ENCODE measurements around the gene RELA. TPM values are rescaled to one million over a fixed set of nuclear protein-coding genes. Genes with fewer than 3 reads are reported as not detected.

RELA gene
- total RNA-seq, 1 experiment from 2014 or later, result 35.1 TPM

- peak overlapping the region; percentile 87; the same call in 1 of the 2 replicates for H3K27ac Mint-ChIP-seq
- peaks cover 25% of the 10 kb centered on the region for H3K36me3 Mint-ChIP-seq
Measured at GRCh38 chr11:65621460-65621859, 41.3 kb downstream of the RELA start.

GRCh38 chr11:65620666-65621065 is 42.0 kb downstream of the RELA start:
- no peak overlapping the region for H3K27ac Mint-ChIP-seq
- no peak for DNase-seq (ENCODE audit: low spot score)
- TF ChIP-seq CTCF (IDR thresholded peaks at IDR 0.05) (no peak), ZNF532 (CRISPR knock-in tag; IDR thresholded peaks at IDR 0.05; ENCODE audit: borderline replicate concordance) (no peak), OVOL2 (CRISPR knock-in tag; IDR thresholded peaks at IDR 0.05; ENCODE audit: borderline replicate concordance) (no peak), SOX15 (CRISPR knock-in tag; IDR thresholded peaks at IDR 0.05) (no peak), E2F1 (CRISPR knock-in tag; IDR thresholded peaks at IDR 0.05) (no peak), ZMAT4 (CRISPR knock-in tag; IDR thresholded peaks at IDR 0.05) (no peak), KAT7 (CRISPR knock-in tag; IDR thresholded peaks at IDR 0.05; ENCODE audit: borderline replicate concordance) (no peak), CREM (CRISPR knock-in tag; IDR thresholded peaks at IDR 0.05) (no peak), NFE2L1 (CRISPR knock-in tag; IDR thresholded peaks at IDR 0.05) (no peak), CREB1 (CRISPR knock-in tag; IDR thresholded peaks at IDR 0.05) (no peak)
- H3K27me3 Mint-ChIP-seq (ENCODE audit: low read depth), result no peaks in the 10 kb centered on the region
- no peaks in the 10 kb centered on the region for H3K9me3 Mint-ChIP-seq
- no peak for ATAC-seq
- H3K4me3 Mint-ChIP-seq, result no peak overlapping the region
- ChIA-PET POLR2A (no interaction called here), CTCF (no interaction called here)
- H3K4me1 Mint-ChIP-seq, result peaks cover 8% of the 10 kb centered on the region
- H3K36me3 Mint-ChIP-seq, result peaks cover 19% of the 10 kb centered on the region

More at GRCh38 chr11:65621460-65621859, 41.3 kb downstream of the RELA start:
- no peak for ATAC-seq
- CTCF ChIA-PET, result no interaction called here
- POLR2A ChIA-PET, result no interaction called here
- TF ChIP-seq FOXJ3 (CRISPR knock-in tag; IDR thresholded peaks at IDR 0.05; ENCODE audit: borderline replicate concordance) (no peak), ZNF396 (CRISPR knock-in tag; IDR thresholded peaks at IDR 0.05; ENCODE audit: borderline replicate concordance) (no peak), SOX15 (CRISPR knock-in tag; IDR thresholded peaks at IDR 0.05) (no peak), ATF3 (CRISPR knock-in tag; conservative IDR thresholded peaks at IDR 0.05) (no peak), AR (CRISPR knock-in tag; IDR thresholded peaks at IDR 0.05) (no peak), ATF1 (CRISPR knock-in tag; IDR thresholded peaks at IDR 0.05) (no peak)
- peaks cover 5% of the 10 kb centered on the region for H3K4me1 Mint-ChIP-seq
- H3K9me3 Mint-ChIP-seq, result no peaks in the 10 kb centered on the region
- no peaks in the 10 kb centered on the region for H3K27me3 Mint-ChIP-seq (ENCODE audit: low read depth)
- no peak overlapping the region for H3K4me3 Mint-ChIP-seq
- DNase-seq (ENCODE audit: low spot score), result no peak

Data from WTC11 (cell line).